GM21367 (cell line): ENCODE measurements around the gene ULK4.

ENCODE experiments used
- ATAC-seq: cut with Tn5 transposase; IDR thresholded peaks from one replicate; pipeline ENCODE4 v1.9.1; 2021; ENCODE audit not compliant: unreplicated experiment

ULK4 gene

DNA sequence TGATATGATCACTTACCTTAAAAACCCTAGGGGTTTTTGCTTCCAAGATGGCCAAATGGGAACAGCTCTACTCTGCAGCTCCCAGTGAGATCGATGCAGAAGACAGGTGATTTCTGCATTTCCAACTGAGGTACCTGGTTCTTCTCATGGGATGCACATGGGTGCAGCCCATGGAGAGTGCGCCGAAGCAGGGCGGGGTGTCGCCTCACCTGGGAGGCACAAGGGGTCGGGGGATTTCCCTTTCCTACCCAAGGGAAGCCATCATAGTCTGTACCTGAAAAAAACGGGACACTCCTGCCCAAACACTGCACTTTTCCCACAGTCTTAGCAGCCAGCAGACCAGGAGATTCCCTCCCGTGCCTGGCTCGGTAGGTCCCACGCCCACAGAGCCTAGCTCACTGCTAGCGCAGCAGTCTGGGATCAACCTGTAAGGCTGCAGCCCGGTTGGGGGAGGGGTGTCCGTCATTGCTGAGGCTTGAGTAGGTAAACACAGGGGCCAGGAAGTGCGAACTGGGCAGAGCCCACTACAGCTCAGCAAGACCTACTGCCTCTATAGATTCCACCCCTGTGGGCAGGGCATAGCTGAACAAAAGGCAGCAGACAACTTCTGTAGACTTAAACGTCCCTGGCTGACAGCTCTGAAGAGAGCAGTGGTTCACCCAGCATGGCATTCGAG is 684.0 kb downstream of the ULK4 start:
- no peak for ATAC-seq

DNA sequence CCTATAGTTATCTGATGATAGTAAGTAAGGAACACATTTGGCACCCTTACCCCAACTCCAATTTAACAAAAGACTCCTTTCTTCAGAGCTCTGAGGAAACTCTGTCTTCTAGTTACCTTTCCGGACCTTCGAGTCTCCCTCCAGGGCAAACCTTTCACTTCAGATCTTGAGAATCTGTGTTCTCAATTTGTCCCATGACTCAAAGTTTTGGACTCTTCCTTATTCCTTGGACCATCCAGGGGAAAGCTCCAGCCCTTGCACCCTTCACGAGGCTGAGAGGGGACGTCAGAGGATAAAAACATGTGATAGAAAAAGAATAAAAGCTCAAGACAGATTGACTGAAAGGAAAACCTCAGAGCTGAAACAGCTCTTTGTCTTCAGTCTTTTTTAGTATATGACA is 685.7 kb downstream of the ULK4 start:
- ATAC-seq = no peak

DNA sequence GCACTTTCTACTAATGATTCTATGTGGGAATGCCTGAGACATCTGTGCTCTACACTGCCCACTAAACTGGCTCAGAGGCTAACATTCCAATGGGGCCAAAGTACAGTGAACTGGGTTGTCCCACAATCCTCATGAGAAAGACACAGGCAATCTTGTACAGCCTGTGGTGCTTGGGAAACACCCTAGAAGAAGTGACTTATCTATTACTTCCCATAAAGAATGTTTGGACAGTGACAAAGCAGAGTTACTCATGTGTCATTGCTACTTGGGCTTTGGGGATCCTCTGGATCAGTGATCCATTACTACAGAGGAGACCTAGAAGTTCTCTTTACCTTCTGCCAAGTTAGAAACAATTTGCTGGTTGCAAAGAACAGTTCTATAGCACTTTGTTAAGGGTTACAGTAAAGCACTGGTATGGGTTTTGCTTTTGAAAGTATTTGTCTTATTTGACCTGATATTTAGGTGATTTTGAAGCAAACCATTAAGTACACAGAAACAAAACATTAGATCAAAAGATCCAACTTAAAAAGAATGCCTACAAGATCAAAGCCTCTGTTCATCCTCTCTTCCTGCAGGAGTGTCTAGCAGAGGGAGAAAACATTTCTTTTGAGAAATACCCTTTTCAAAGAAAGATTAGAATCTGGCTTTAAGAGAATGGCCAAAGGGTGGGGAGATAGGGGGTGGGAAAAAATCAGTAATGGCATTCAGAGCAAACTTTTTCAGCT is 686.8 kb downstream of the ULK4 start:
- ATAC-seq = no peak

DNA sequence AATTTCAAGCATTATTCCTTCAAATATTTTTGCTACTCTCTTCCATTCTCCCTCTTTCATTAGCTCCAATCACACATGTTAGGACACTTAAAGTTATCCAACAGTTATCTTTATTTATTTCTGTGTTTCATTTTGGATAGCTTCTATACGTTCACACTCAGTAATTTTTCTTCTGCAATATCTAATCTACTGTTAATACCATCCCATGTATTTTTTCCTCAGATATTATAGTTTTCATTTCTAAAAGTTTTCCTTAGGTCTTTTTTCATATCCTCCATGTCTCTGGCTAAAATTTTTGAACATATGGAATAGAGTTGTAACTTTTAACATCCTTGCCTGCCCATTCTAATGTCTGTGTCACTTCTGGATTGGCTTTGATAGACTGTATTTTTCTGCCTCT is 689.2 kb downstream of the ULK4 start:
- no peak for ATAC-seq

- no peak for ATAC-seq
Measured at GRCh38 chr3:41267975-41268640, 693.8 kb downstream of the ULK4 start.

- no peak for ATAC-seq
Measured at GRCh38 chr3:41265823-41266273, 696.1 kb downstream of the ULK4 start.

- no peak for ATAC-seq
Measured at GRCh38 chr3:41265011-41265545, 696.8 kb downstream of the ULK4 start.

DNA sequence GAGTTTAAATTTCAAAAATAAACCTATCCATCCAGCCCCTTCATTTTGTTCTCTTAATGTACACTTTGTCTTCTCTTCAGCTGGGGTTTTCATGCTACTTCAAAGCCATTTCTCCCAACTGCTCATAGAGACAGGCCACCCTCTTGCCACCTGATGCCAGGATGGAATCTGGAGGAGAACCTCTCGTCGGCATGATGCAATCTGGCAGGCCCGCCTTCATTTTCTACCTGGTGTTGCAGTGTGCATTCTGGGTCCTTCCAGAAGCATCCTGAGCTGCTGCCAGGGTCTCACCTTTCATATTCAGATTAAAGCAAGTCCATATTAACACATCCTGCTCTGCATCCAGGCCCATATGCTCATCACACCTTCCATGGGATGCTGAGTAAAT is 701.8 kb downstream of the ULK4 start:
- no peak for ATAC-seq

DNA sequence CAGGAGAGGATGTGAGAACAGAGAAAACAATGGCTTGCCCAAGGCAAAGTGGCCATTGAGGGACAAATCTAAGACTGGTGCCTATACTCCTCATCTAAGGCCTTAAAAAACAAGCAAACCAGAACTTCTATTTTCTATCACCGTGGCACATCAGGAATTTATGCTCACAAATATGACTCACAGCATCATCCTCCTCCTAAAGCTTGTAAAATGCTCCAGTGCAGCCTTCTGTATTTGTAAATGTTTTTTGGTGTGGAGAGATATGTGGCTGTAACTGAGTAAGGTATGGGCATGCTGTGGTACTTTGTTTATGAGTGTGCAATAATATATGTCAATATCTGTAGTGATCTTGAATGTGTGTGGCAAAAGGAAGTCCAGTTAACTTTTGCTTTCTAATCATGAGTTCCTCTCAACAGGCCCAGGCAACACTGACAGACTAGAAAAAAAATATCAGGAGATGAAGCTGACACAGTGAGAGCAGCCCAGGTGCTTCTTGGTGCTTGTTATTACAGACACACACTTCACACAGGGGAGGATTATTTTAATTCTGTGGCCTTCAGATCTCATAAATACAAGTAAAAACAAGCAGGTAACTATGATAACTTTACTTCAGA is 702.3 kb downstream of the ULK4 start:
- ATAC-seq = no peak

DNA sequence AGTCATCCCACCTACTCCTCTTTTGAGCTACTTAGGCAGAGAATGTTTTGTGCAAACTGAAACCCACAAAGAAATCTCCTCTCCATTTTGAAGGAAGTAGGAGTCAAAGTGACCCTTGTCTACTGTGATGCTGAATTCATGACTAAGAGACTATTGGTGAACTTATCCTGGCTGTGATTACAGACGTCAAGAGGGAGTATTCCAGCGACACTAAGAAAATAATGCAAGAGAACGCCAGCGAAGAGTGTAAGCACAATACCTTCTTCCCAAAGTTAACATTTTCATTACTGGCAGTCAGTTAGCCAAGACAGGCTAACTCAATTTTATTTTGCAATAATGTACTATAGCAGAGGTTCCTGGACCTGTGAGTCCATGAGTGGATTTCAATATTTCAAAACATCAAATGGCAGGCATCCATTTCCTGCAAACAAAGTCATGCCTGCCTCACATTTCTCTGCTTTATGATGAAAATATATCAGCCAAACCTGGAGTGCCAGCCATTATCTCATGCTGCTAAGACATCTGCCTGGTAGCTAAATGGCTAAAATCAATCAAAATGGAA is 703.6 kb downstream of the ULK4 start:
- ATAC-seq = no peak

- ATAC-seq = no peak
Measured at GRCh38 chr3:41251593-41251992, 710.3 kb downstream of the ULK4 start.

GRCh38 chr3:41250825-41251224 is 711.1 kb downstream of the ULK4 start:
- no peak for ATAC-seq

DNA sequence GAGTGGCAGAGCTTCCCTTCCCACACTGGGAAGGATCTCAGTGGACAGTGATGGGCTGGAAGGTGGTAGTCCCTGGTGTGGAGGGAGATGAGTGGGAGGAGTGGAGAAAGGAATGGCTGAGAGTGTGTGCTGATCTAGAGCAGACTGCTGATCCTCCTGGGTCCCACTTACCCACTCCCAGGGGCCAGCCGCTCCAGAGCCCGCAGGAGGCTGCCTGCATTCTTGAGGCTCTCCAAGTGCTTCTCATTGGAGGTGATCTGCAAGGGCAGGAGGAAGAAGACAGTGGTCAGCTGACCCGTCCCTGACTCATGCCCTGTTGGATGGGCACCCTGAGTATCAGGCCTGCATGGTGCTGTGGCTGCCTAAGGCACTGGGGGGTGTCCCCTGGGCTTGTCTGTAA is 712.6 kb downstream of the ULK4 start:
- no peak for ATAC-seq

DNA sequence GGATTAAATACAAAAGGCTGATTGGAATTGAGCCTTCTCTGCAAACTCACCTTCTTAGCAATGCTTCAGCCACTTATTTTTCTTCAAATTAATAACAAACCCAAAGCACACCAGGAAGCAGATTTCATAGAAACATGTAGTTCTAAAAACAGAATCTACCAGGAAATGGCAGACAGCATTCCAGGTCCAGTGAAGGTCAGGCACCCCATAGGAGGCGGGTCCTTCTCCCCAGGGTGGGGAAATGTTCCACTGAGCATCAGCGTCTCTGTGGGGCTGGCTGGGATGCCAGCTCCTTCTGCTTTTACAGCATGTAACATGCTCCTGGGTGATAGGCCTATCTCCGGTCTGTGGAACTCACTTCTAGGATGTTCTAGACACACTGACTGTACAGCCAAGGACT is 713.4 kb downstream of the ULK4 start:
- no peak for ATAC-seq

- ATAC-seq = no peak
Measured at GRCh38 chr3:41247055-41248004, 714.6 kb downstream of the ULK4 start.

DNA sequence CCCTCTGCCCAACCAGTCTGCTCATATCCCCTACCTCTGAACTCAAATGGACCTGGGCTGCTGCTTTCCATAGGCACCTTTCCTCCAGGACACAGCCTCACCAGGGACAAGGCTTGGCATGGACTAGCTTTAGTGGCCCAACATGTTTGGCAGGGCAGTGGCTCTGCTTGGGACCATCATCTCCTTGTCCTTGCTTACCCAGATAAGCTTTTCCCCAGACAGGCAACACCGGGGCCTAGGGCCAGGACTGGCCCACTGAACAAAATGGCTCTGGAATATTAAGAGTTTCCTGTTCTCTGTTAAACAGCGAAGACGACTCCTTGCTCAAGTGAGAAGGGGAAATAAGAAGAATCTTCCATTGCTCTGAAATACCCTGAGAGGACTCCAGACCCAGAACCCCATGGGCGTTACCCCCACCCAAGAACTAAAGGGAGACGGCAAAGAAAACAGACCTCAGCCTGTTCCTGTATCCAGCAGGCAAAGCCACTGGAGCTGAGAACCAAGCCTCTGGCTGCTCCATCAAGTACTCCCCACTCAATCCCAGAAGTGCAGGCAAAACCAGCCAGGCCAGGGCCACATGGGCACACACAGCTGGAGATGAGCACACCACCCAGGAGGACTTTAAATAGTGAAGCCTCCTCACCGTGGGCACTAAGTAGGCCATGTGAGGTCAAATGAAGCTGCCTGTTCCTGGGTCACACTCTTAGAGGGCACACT is 717.1 kb downstream of the ULK4 start:
- ATAC-seq = no peak

DNA sequence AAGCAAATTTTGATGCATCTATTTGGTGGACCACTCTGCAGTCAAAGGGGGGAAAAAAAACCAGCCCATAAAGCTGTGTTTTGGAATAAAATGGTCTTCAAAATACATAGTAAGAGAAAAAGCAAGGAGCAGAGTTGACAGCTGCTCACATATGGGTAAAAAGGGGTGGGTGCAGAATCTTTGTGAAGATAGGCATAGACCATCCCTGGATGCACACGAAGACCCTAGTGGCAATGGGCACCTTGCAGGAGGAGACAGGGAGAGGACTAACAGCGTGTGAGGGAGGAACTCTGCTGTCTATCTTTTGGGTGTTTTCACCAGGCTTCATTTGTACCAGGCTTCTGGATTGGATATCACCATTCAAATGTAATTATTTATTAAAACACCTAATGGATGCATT is 718.7 kb downstream of the ULK4 start:
- no peak for ATAC-seq

GRCh38 chr3:41241800-41242571 is 719.9 kb downstream of the ULK4 start:
- ATAC-seq = no peak

- ATAC-seq = no peak
Measured at GRCh38 chr3:41241161-41241560, 720.7 kb downstream of the ULK4 start.
